Liver (tissue), 9 donors: ENCODE measurements around the gene TUBA4B. TPM values are rescaled to one million over a fixed set of nuclear protein-coding genes. Genes with fewer than 3 reads are reported as not detected.
A peak's percentile ranks its signal among the peaks of the same experiment; 100 is the strongest.

Experiments used
- DNase-seq: peaks from one replicate; pipeline ENCODE4 v3.0.0-alpha.2; 2017; ENCODE audit warnings: low spot score
- H3K27ac ChIP-seq, 2 donors: one replicate each; pipeline ENCODE4 v1.7.0; 2013; ENCODE audit warnings: inconsistent platforms in 2 of 2, low read length in 2 of 2, control low read depth in 1 of 2, low read depth in 1 of 2, mild to moderate bottlenecking in 1 of 2
- H3K27me3 ChIP-seq, 4 donors: one replicate each; pipeline versions ENCODE4 v1.6.1 to v1.7.0; 2013; ENCODE audit warnings: low read length in 3 of 4, inconsistent platforms in 1 of 4, mild to moderate bottlenecking in 1 of 4, moderate library complexity in 1 of 4; ENCODE audit not compliant: control insufficient read depth in 4 of 4, insufficient read depth in 4 of 4
- H3K36me3 ChIP-seq, 4 donors: one replicate each; pipeline versions ENCODE4 v1.6.1 to v1.7.0; 2013; ENCODE audit warnings: low read length in 3 of 4, mild to moderate bottlenecking in 3 of 4, low read depth in 1 of 4, moderate library complexity in 1 of 4; ENCODE audit not compliant: control insufficient read depth in 4 of 4, insufficient read depth in 3 of 4
- H3K4me1 ChIP-seq, 4 donors: one replicate each; pipeline versions ENCODE4 v1.6.1 to v1.7.0; 2013; ENCODE audit warnings: low read length in 3 of 4, mild to moderate bottlenecking in 3 of 4, moderate library complexity in 1 of 4; ENCODE audit not compliant: control insufficient read depth in 4 of 4, insufficient read depth in 4 of 4
- H3K4me3 ChIP-seq, 3 donors: one replicate each; pipeline versions ENCODE4 v1.6.1 to v1.7.0; 2013; ENCODE audit warnings: low read length in 3 of 3, control low read depth in 1 of 3, low read depth in 1 of 3, mild to moderate bottlenecking in 1 of 3
- H3K9ac ChIP-seq, 2 donors: one replicate each; pipeline ENCODE4 v1.7.0; 2013; ENCODE audit warnings: low read length in 2 of 2, mild to moderate bottlenecking in 2 of 2, moderate library complexity in 2 of 2, control low read depth in 1 of 2, low read depth in 1 of 2
- H3K9me3 ChIP-seq, 4 donors: one replicate each; pipeline versions ENCODE4 v1.6.1 to v1.7.0; 2013; ENCODE audit warnings: low read length in 3 of 4; ENCODE audit not compliant: control insufficient read depth in 4 of 4
- EGR1 ChIP-seq, 2 donors: IDR thresholded peaks; 2 replicates each; pipeline ENCODE4 v1.6.1; 2016 to 2018; ENCODE audit warnings: antibody characterized with exemption in 2 of 2, low read depth in 2 of 2
- FOXA1 ChIP-seq: IDR thresholded peaks from 2 replicates; pipeline ENCODE4 v1.6.1; 2016; ENCODE audit warnings: antibody characterized with exemption
- HNF4A ChIP-seq, 2 donors: conservative IDR thresholded peaks; 2 replicates each; pipeline ENCODE4 v1.6.1; 2016; ENCODE audit warnings: antibody characterized with exemption in 2 of 2, mild to moderate bottlenecking in 2 of 2
- HNF4G ChIP-seq: IDR thresholded peaks from 2 replicates; pipeline ENCODE4 v1.6.1; 2016; ENCODE audit warnings: antibody characterized with exemption
- JUND ChIP-seq, 2 donors: IDR thresholded peaks; 2 replicates each; pipeline ENCODE4 v1.6.1; 2016; ENCODE audit warnings: antibody characterized with exemption in 2 of 2
- NR2F2 ChIP-seq: IDR thresholded peaks from 2 replicates; pipeline ENCODE4 v1.6.1; 2016; ENCODE audit warnings: antibody characterized with exemption
- RAD21 ChIP-seq, 2 donors: IDR thresholded peaks; 2 replicates each; pipeline ENCODE4 v1.6.1; 2016; ENCODE audit warnings: antibody characterized with exemption in 2 of 2, mild to moderate bottlenecking in 2 of 2
- RXRA ChIP-seq, 2 donors: IDR thresholded peaks; 2 replicates each; pipeline ENCODE4 v1.6.1; 2017 to 2018; ENCODE audit warnings: antibody characterized with exemption in 2 of 2, mild to moderate bottlenecking in 1 of 2
- SP1 ChIP-seq: IDR thresholded peaks from 2 replicates; pipeline ENCODE4 v1.6.1; 2018; ENCODE audit warnings: antibody characterized with exemption, mild to moderate bottlenecking
- TAF1 ChIP-seq: conservative IDR thresholded peaks from 2 replicates; pipeline ENCODE4 v1.6.1; 2016; ENCODE audit warnings: antibody characterized with exemption, mild to moderate bottlenecking
- YY1 ChIP-seq: IDR thresholded peaks from 2 replicates; pipeline ENCODE4 v1.6.1; 2016; ENCODE audit warnings: antibody characterized with exemption, mild to moderate bottlenecking
- WGBS: extraction: QIAGEN DNeasy Blood & Tissue Kit; methylation state at CpG from one replicate; pipeline ENCODE4 v1.1.7; 2013; 5-methylcytosine and 5-hydroxymethylcytosine counted together
- polyA plus RNA-seq, 2 donors: library from polyadenylated mRNA; stranded (reverse) in 1 of 2; unstranded in 1 of 2; fragments of 200-250 nt in 1 of 2; fragments of >200 nt in 1 of 2; fragmentation: Nextera tagmentation in 1 of 2; extraction: Ambion mirVana in 1 of 2; gene quantifications; one replicate each; pipeline versions ENCODE4 v1.2.1 to v1.2.3, GENCODE V29; 2013 to 2015
- total RNA-seq, 2 donors: library from RNA; depleted of rRNA; stranded (reverse); fragments of >200 nt; gene quantifications; one replicate each; pipeline ENCODE4 v1.2.3, GENCODE V29; 2014
- TF ChIP-seq, protein P1 (sequence below): IDR thresholded peaks from 2 replicates; pipeline ENCODE4 v1.6.1; 2016; ENCODE audit warnings: antibody characterized with exemption
- TF ChIP-seq, protein P2 (sequence below): IDR thresholded peaks from 2 replicates; pipeline ENCODE4 v1.6.1; 2016; ENCODE audit warnings: antibody characterized with exemption, mild to moderate bottlenecking
- TF ChIP-seq, protein P3 (sequence below): fragments of 150-350 bp; IDR thresholded peaks from 2 replicates; pipeline ENCODE4 v1.5.1; 2017; ENCODE audit warnings: improper control_type of control experiment, low read depth, low read length; ENCODE audit not compliant: missing input control
- TF ChIP-seq, protein P4 (sequence below): IDR thresholded peaks from 2 replicates; pipeline ENCODE4 v1.6.1; 2016; ENCODE audit warnings: antibody characterized with exemption
- TF ChIP-seq, protein P5 (sequence below): IDR thresholded peaks from 2 replicates; pipeline ENCODE4 v1.6.1; 2016; ENCODE audit warnings: antibody characterized with exemption
- donor health status: healthy.
- donor health status: healthy.
- donor health status: healthy.
- donor health status: healthy.
- donor health status: healthy.

The TUBA4B gene
- total and polyA plus RNA-seq, 4 donors: 0.08 to 0.20 (median 0.19) TPM; not detected in 1

DNA sequence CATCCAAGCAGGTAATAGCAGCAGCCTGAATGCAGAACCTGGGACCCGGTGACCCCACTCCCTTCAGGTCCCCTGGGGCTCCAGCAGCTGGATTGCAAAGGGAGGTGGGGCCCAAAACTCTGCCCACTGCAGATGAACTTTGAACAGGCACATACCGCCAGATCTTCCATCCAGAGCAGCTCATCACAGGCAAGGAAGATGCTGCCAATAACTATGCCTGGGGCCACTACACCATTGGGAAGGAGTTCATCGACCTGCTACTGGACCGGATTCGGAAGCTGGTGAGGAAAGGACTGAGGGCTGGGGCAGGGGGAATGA is 17.0 kb downstream of the TUBA4B start:
- H3K4me3 ChIP-seq: no peak overlapping the region
- no peaks in the 10 kb centered on the region for H3K27me3 ChIP-seq
- no peak overlapping the region for H3K9ac ChIP-seq
- no peaks in the 10 kb centered on the region for H3K9me3 ChIP-seq
- WGBS: 31% methylated on average over 5 of the region's 5 CpGs
- DNase-seq: no peak
- H3K36me3 ChIP-seq: no peaks in the 10 kb centered on the region
- peak; percentile 43 for TF ChIP-seq SP1
- TF ChIP-seq RAD21 (IDR thresholded peaks at IDR 0.05): no peak
- TF ChIP-seq HNF4A (conservative IDR thresholded peaks at IDR 0.05): peak; percentile 58 to 63
- peak; percentile 45 to 65 for TF ChIP-seq RXRA (IDR thresholded peaks at IDR 0.05)
- peak; percentile 27 for TF ChIP-seq HNF4G
- H3K27ac ChIP-seq: no peak overlapping the region
- H3K4me1 ChIP-seq: peaks cover 6 to 16% (median 12%) of the 10 kb centered on the region in 4 donors

DNA sequence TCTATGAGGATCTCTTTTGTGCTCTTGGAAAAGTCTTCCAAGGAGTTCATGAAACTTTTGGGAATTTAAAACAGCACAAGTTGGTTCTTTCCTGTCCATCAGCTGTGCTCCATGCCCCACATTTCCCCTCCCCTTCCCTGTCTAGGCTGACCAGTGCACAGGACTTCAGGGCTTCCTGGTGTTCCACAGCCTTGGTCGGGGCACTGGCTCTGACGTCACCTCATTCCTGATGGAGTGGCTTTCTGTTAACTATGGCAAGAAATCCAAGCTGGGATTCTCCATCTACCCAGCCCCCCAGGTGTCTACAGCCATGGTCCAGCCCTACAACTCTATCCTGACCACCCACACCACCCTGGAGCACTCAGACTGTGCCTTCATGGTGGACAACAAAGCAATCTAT is 18.0 kb downstream of the TUBA4B start:
- no peak overlapping the region for H3K4me3 ChIP-seq
- H3K9ac ChIP-seq: no peak overlapping the region
- no peak overlapping the region for H3K27ac ChIP-seq
- no peak for DNase-seq
- TF ChIP-seq, protein P1, sequence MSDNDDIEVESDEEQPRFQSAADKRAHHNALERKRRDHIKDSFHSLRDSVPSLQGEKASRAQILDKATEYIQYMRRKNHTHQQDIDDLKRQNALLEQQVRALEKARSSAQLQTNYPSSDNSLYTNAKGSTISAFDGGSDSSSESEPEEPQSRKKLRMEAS: no peak
- no peak for TF ChIP-seq SP1
- TF ChIP-seq TAF1: no peak
- no peak for TF ChIP-seq RXRA (IDR thresholded peaks at IDR 0.05)
- no peak for TF ChIP-seq FOXA1
- no peak for TF ChIP-seq NR2F2
- TF ChIP-seq, protein P2, sequence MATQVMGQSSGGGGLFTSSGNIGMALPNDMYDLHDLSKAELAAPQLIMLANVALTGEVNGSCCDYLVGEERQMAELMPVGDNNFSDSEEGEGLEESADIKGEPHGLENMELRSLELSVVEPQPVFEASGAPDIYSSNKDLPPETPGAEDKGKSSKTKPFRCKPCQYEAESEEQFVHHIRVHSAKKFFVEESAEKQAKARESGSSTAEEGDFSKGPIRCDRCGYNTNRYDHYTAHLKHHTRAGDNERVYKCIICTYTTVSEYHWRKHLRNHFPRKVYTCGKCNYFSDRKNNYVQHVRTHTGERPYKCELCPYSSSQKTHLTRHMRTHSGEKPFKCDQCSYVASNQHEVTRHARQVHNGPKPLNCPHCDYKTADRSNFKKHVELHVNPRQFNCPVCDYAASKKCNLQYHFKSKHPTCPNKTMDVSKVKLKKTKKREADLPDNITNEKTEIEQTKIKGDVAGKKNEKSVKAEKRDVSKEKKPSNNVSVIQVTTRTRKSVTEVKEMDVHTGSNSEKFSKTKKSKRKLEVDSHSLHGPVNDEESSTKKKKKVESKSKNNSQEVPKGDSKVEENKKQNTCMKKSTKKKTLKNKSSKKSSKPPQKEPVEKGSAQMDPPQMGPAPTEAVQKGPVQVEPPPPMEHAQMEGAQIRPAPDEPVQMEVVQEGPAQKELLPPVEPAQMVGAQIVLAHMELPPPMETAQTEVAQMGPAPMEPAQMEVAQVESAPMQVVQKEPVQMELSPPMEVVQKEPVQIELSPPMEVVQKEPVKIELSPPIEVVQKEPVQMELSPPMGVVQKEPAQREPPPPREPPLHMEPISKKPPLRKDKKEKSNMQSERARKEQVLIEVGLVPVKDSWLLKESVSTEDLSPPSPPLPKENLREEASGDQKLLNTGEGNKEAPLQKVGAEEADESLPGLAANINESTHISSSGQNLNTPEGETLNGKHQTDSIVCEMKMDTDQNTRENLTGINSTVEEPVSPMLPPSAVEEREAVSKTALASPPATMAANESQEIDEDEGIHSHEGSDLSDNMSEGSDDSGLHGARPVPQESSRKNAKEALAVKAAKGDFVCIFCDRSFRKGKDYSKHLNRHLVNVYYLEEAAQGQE: no peak
- TF ChIP-seq, protein P3, sequence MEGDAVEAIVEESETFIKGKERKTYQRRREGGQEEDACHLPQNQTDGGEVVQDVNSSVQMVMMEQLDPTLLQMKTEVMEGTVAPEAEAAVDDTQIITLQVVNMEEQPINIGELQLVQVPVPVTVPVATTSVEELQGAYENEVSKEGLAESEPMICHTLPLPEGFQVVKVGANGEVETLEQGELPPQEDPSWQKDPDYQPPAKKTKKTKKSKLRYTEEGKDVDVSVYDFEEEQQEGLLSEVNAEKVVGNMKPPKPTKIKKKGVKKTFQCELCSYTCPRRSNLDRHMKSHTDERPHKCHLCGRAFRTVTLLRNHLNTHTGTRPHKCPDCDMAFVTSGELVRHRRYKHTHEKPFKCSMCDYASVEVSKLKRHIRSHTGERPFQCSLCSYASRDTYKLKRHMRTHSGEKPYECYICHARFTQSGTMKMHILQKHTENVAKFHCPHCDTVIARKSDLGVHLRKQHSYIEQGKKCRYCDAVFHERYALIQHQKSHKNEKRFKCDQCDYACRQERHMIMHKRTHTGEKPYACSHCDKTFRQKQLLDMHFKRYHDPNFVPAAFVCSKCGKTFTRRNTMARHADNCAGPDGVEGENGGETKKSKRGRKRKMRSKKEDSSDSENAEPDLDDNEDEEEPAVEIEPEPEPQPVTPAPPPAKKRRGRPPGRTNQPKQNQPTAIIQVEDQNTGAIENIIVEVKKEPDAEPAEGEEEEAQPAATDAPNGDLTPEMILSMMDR: no peak
- TF ChIP-seq, protein P4, sequence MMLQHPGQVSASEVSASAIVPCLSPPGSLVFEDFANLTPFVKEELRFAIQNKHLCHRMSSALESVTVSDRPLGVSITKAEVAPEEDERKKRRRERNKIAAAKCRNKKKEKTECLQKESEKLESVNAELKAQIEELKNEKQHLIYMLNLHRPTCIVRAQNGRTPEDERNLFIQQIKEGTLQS: no peak
- TF ChIP-seq HNF4A (conservative IDR thresholded peaks at IDR 0.05): no peak
- no peak for TF ChIP-seq JUND (IDR thresholded peaks at IDR 0.05)
- no peak for TF ChIP-seq HNF4G
- no peak for TF ChIP-seq RAD21 (IDR thresholded peaks at IDR 0.05)
- TF ChIP-seq YY1: no peak
- no peaks in the 10 kb centered on the region for H3K9me3 ChIP-seq
- H3K36me3 ChIP-seq: no peaks in the 10 kb centered on the region
- H3K27me3 ChIP-seq: no peaks in the 10 kb centered on the region
- 85% methylated on average over 2 of the region's 2 CpGs for WGBS
- peaks cover 6 to 16% (median 12%) of the 10 kb centered on the region in 4 donors for H3K4me1 ChIP-seq

DNA sequence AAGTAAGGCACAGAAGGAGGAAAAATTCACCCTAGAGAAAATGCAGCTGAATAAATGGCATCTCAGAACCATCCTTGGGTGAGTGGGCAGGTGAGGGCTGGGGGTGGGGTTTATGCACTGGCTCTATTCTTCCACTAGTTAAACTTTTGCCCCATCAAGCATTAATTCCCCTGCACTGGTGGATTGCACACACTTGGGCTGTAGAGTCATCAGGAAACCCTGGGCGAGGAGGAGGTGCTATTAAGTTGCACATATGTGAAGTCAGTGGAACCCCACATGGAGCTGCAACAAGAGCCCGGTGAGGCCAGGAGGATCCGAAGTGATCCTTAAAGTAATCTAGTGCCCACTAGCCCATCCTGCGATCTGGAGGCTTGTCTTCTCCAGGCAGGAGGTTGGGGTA is 19.3 kb downstream of the TUBA4B start:
- H3K27me3 ChIP-seq: no peaks in the 10 kb centered on the region
- no peak for DNase-seq
- no peak overlapping the region for H3K27ac ChIP-seq
- H3K4me1 ChIP-seq: peaks cover 6 to 18% (median 12%) of the 10 kb centered on the region in 4 donors
- H3K4me3 ChIP-seq: no peak overlapping the region
- H3K36me3 ChIP-seq: no peaks in the 10 kb centered on the region
- no peaks in the 10 kb centered on the region for H3K9me3 ChIP-seq
- H3K9ac ChIP-seq: no peak overlapping the region
- 89% methylated on average over 4 of the region's 4 CpGs for WGBS
- TF ChIP-seq RAD21 (IDR thresholded peaks at IDR 0.05) (no peak), RXRA (IDR thresholded peaks at IDR 0.05) (no peak), TAF1 (no peak), EGR1 (IDR thresholded peaks at IDR 0.05; ENCODE audit: low read depth in 2 of 2) (no peak)
- TF ChIP-seq, protein P4: no peak
- TF ChIP-seq, protein P2: no peak
- TF ChIP-seq, protein P5, sequence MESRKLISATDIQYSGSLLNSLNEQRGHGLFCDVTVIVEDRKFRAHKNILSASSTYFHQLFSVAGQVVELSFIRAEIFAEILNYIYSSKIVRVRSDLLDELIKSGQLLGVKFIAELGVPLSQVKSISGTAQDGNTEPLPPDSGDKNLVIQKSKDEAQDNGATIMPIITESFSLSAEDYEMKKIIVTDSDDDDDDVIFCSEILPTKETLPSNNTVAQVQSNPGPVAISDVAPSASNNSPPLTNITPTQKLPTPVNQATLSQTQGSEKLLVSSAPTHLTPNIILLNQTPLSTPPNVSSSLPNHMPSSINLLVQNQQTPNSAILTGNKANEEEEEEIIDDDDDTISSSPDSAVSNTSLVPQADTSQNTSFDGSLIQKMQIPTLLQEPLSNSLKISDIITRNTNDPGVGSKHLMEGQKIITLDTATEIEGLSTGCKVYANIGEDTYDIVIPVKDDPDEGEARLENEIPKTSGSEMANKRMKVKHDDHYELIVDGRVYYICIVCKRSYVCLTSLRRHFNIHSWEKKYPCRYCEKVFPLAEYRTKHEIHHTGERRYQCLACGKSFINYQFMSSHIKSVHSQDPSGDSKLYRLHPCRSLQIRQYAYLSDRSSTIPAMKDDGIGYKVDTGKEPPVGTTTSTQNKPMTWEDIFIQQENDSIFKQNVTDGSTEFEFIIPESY: no peak
- TF ChIP-seq, protein P1: no peak
